KMS-11 (cell line): ENCODE data around the gene FFAR3.

Experiments used
- H2AFZ ChIP-seq: fragments of 200-600 bp; sonication (generic); 2 replicates; pipeline ENCODE4 v1.6.1; 2016; ENCODE audit warnings: antibody characterized with exemption, mixed run types, low read depth
- H3K27ac ChIP-seq: fragments of 200-600 bp; sonication (generic); 2 replicates; pipeline ENCODE4 v1.6.1; 2016; ENCODE audit warnings: mild to moderate bottlenecking, mixed run types
- H3K27me3 ChIP-seq: fragments of 200-600 bp; sonication (generic); 2 replicates; pipeline ENCODE4 v1.6.1; 2017; ENCODE audit warnings: mild to moderate bottlenecking, low read depth, mixed run types, moderate library complexity; ENCODE audit not compliant: insufficient read depth
- H3K36me3 ChIP-seq: fragments of 200-600 bp; sonication (generic); 2 replicates; pipeline ENCODE4 v1.6.1; 2017; ENCODE audit warnings: mild to moderate bottlenecking, mixed run types; ENCODE audit not compliant: insufficient read depth
- H3K4me1 ChIP-seq: fragments of 200-600 bp; sonication (generic); 2 replicates; pipeline ENCODE4 v1.6.1; 2016; ENCODE audit warnings: mild to moderate bottlenecking, low read depth, mixed run types; ENCODE audit not compliant: poor library complexity, severe bottlenecking
- H3K4me2 ChIP-seq: fragments of 200-600 bp; sonication (generic); 2 replicates; pipeline ENCODE4 v1.7.0; 2016; ENCODE audit warnings: mild to moderate bottlenecking, mixed run types
- H3K4me3 ChIP-seq: fragments of 200-600 bp; sonication (generic); IDR thresholded peaks from 2 replicates; pipeline ENCODE4 v1.6.1; 2017; ENCODE audit warnings: low read depth, low read length, mixed read lengths; ENCODE audit not compliant: insufficient read depth
- H3K79me2 ChIP-seq: fragments of 200-600 bp; sonication (generic); 2 replicates; pipeline ENCODE4 v1.6.1; 2016; ENCODE audit warnings: low read depth, mixed run types; ENCODE audit not compliant: insufficient read depth
- H3K9ac ChIP-seq: fragments of 200-600 bp; sonication (generic); 2 replicates; pipeline ENCODE4 v1.6.1; 2016; ENCODE audit warnings: mild to moderate bottlenecking, mixed run types
- H4K20me1 ChIP-seq: fragments of 200-600 bp; sonication (generic); 2 replicates; pipeline ENCODE4 v1.6.1; 2016; ENCODE audit warnings: mild to moderate bottlenecking, mixed run types; ENCODE audit not compliant: insufficient read depth
- CTCF ChIP-seq: fragments of 200-600 bp; sonication (generic); conservative IDR thresholded peaks from 2 replicates; pipeline ENCODE4 v1.6.1; 2017; ENCODE audit warnings: low read depth, mild to moderate bottlenecking, antibody characterized with exemption, low read length, moderate library complexity, mixed read lengths

The FFAR3 gene

GRCh38 chr19:35310811-35311465, 47.3 kb upstream of the FFAR3 start:
- Histone ChIP-seq H3K4me1 (no peaks in the 10 kb centered on the region), H3K4me2 (no peak overlapping the region), H3K27ac (no peak overlapping the region)

GRCh38 chr19:35311901-35312665, 46.2 kb upstream of the FFAR3 start:
- Histone ChIP-seq H4K20me1 (no peaks in the 10 kb centered on the region), H2AFZ (no peak overlapping the region), H3K27me3 (peaks cover 33% of the 10 kb centered on the region; the same call in 1 of the 2 replicates), H3K4me1 (no peaks in the 10 kb centered on the region), H3K79me2 (no peaks in the 10 kb centered on the region), H3K4me3 (no peak overlapping the region), H3K9ac (no peak overlapping the region), H3K27ac (no peak overlapping the region), H3K4me2 (no peak overlapping the region), H3K36me3 (no peaks in the 10 kb centered on the region)
- no peak for TF ChIP-seq CTCF

More at GRCh38 chr19:35310811-35311465, 47.3 kb upstream of the FFAR3 start:
- TF ChIP-seq CTCF = no peak
- no peak overlapping the region for H3K9ac ChIP-seq
- H3K36me3 ChIP-seq = no peaks in the 10 kb centered on the region
- H2AFZ ChIP-seq = no peak overlapping the region
- H3K4me3 ChIP-seq = no peak overlapping the region
- H3K27me3 ChIP-seq = peaks cover 27% of the 10 kb centered on the region; the same call in 1 of the 2 replicates
- H3K79me2 ChIP-seq = no peaks in the 10 kb centered on the region
- H4K20me1 ChIP-seq = no peaks in the 10 kb centered on the region

- H4K20me1 ChIP-seq = no peaks in the 10 kb centered on the region
- peaks cover 28% of the 10 kb centered on the region; the same call in 1 of the 2 replicates for H3K27me3 ChIP-seq
- H3K27ac ChIP-seq = no peak overlapping the region
- H3K4me3 ChIP-seq = no peak overlapping the region
- no peak for TF ChIP-seq CTCF
- H3K4me2 ChIP-seq = no peak overlapping the region
- no peak overlapping the region for H3K9ac ChIP-seq
- H2AFZ ChIP-seq = no peak overlapping the region
- H3K4me1 ChIP-seq = no peaks in the 10 kb centered on the region
- H3K79me2 ChIP-seq = no peaks in the 10 kb centered on the region
- no peaks in the 10 kb centered on the region for H3K36me3 ChIP-seq
Measured at GRCh38 chr19:35313587-35313986, 44.7 kb upstream of the FFAR3 start.

- Histone ChIP-seq H3K4me1 (no peaks in the 10 kb centered on the region), H2AFZ (no peak overlapping the region), H3K36me3 (no peaks in the 10 kb centered on the region), H3K27me3 (peaks cover 24% of the 10 kb centered on the region; the same call in 1 of the 2 replicates), H4K20me1 (no peaks in the 10 kb centered on the region), H3K27ac (no peak overlapping the region), H3K4me3 (no peak overlapping the region), H3K9ac (no peak overlapping the region), H3K79me2 (no peaks in the 10 kb centered on the region), H3K4me2 (no peak overlapping the region)
- no peak for TF ChIP-seq CTCF
Measured at GRCh38 chr19:35314031-35314430, 44.2 kb upstream of the FFAR3 start.
